A549 treated with GW870086 at 1 μM for 4 hours (cell line): Measurements from ENCODE around the gene CES1. TPM values are rescaled to one million over a fixed set of nuclear protein-coding genes. Genes with fewer than 3 reads are reported as not detected.

ENCODE experiments used
- total RNA-seq: library from RNA; stranded (reverse); fragments of 200-300 nt; extraction: Qiagen RNA extraction; gene quantifications from 5 replicates; pipeline ENCODE4 v1.2.3, GENCODE V29; 2022; ENCODE audit warnings: low read depth

The CES1 gene
- 31.3 to 45.8 TPM (median 35.6 TPM) in 5 replicates for total RNA-seq

GRCh38 chr16:55832773-55833691, at the start of gene CES1:
Gene CES1, minus strand, starts transcription at chr16:55833096. Its CDS starts 41 bp downstream, at chr16:55833055.

GRCh38 chr16:55875273-55875672, 42.4 kb upstream of the CES1 start, which contains the start of gene CES5A:
Gene CES5A, minus strand, starts transcription at chr16:55875373. Its CDS starts 152 bp downstream, at chr16:55875221.

Other genes with a start within 250 kb of the CES1 start
- 0.03 to 0.07 TPM in 2 of 5 replicates, not detected in the others for gene SLC6A2, start 177.1 kb downstream of the CES1 start, total RNA-seq
- not detected in 5 replicates for gene CES5A, start 42.3 kb upstream of the CES1 start, total RNA-seq